Measurements from ENCODE around the gene PDE2A. TPM values are rescaled to one million over a fixed set of nuclear protein-coding genes. Genes with fewer than 3 reads are reported as not detected.

PDE2A gene
- total RNA-seq, 2 donors from 2014 or later = 40.9 to 41.6 TPM

DNA sequence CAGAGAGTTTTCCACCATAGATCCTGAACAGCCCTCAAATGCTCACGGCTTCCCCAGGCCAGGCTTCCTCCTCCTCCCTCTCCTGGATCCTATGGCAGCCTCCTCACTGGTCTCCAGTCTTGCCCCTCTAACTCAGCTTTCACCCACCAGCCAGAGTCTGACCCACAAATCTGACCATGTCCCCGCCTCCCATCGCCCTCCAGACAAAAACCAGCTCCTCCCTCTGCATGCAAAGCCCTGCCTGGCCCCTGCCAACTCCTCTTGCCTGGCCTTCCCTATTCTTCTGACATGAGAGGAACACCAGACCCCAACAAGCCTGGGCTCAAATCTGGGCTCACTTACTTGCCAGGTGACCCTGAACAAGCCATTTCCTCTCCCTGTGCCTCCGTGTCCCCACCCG, 32.4 kb upstream of the PDE2A start:
- intact Hi-C loops (cut with DNase I) = no loop called here
- DNase-seq (no peak), ATAC-seq (no peak)

DNA sequence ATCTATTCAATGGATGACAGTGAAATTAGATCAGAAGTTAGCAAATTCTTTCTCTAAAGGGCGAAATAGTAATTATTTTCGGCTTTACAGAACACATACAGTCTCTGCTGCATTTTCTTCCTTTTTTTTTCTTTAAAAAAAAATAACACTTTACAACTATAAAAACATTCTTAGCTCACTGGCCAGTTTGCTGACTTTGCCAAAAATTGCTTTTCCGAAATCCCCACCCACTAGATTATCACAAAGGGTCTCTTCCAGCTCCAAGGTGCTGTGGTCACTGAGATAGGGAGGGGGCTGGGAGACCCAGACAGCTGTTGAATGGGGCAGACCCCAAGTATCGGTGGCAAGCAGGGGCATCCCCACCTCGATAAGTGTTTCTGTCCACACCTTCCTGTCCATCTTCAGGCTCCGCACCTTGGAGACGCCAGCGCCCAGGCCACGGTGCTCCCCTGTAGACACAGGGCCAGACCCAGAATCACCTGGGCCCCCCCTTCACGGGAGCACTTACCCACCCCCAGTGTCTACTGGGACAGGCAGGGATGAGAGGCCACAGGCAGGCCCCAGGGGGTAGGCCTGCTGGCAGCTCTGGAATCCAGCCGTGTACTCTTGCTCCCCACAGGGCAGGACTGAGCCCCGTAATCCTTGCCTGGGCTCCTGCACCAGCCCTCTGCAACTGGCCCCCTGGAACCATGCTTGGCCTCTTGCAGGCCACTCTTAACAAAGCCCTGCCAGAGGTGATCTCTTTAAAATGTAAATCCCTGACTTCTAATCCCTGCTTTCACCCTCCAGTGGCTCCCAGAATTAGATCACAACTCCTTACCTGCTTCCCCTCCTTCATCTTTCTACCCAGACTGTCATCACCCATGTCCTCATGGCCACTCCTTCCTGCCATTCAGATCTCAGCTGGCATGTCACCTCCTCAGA, 31.5 kb upstream of the PDE2A start:
- DNase-seq = no peak
- intact Hi-C loops (cut with DNase I) = no loop called here
- ATAC-seq = no peak

DNA sequence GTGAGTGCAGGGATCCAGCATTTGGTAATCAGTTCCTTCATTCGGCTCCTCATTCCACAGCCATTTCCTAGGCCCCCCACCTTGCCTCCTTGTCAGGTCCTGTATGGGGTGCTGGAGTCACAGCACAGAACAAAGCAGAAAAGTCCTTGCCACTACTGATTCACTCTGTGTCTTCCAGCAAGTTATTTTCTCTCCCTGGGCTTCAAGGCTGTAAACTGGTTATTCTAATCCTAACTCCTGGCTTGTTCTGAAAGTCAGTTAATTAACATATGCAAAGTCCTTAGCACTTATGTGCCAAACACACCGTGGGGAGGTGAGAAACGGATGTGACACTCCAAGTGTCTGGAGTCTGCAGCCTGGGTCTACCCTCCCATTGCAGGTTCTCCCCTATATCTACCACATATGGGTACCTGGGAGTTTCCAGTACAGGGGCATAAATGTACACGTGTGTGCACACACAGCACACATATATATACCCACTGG, 30.6 kb upstream of the PDE2A start:
- ATAC-seq = no peak
- intact Hi-C loops (cut with DNase I) = no loop called here
- no peak for DNase-seq

DNA sequence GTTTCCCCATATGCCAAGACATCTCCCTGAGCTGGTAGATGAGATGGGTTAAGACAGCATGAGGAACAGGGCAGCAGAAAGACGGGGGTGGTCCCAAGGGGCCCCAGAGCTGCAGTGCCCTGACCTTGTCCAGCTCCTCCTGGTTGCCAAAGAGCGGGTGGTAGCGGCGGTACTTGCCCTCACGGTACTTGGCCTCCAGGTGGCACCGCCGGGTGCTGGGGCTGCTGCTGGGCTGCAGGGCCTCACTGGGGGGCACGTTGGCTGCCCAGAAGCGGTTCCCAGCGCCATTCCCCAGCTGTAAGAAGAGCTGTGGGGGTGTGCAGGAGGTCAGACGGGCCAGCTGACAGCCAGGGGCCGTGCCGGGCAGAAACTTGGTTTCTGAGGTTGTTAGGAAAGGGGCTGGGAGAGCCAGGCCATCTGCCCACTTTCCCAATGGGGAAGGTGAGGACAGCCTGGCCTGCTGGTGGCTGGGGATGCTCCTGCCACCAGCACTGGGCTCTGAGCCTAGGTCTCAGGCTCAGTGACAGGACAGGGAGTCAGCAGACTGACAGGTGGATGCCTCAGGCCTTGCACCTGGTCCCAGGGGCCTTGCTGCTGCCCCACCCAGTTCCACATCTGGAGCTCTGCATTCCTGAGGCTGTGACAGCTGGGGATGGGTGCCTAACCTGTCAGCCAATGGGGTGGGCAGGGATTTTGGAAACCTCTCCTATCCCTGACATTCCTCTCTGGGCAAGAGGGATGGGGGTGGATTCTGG, 30.0 kb upstream of the PDE2A start:
- DNase-seq (no peak), ATAC-seq (peak in 1 of 2 donors; percentile 6)
- intact Hi-C loops (cut with DNase I) = no loop called here

DNA sequence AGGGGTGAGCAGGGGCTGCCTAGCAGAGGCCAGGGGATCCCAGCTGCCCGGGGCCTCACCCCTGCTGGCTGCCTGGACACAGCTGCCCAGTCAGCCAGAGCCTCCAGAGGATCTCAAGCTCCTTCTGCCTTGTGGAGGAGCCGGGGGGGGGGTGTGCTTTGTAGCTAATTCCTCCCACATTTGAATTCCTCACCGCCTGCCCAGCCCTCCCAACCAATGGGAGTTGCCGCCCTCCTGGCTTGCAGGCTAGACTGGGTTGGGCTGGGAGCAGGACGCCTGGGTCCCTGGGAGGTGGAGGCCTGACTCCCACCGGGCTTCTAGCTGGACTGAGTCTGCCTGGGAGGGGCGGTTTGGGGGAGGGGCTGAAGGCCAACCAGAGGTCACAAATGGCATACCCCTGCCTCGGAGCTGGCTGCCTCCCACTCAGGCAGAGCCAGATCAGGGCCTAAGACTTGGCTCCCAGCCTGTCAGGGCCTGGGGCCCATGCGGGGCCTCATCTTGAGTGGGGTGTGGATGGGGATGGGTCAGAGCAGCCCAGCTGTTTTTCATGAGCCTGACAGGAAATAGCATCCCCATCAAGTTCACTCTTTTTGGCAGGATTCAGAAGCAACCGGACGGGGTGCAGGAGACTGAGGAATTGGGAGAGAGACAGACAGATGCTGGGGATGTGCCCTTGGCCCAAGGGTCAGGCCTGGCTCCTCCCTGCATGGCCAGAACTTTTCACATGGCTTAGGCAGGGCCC, 29.2 kb upstream of the PDE2A start:
- DNase-seq = peak; percentile 71
- intact Hi-C loops (cut with DNase I) = no loop called here
- peak; percentile 76 to 78 for ATAC-seq

DNA sequence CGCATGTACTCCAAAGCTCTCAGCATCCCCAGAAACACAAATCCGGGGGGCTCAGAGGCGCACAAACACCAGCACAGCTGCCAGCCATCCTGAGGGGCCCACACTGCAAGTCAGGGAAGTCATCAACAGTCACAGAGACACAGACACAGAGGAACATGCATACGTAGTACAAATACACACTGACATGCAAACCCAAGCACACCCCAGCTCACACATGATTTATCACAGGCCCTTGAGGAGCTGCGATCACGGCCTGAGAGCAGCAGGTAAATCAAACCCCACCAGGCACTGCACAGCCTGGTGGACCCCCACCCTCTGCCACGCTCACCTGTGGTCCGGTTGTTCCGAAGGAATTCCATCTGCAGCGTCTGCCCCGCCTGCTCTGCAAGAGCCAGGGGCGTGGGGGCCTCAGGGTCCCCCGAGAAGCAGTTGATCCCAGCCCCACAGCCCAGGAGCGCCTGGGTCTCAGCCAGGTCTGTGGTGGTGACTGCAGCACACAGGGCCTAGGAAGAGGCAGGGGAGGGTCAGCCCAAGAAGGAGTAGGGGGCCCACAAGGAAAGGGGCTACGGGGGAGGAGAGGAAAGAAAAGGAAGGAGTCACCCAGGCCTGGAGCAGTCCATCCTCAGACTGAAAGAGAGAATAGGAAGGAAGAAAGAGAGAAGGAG, 28.5 kb upstream of the PDE2A start:
- DNase-seq (no peak), ATAC-seq (no peak)
- intact Hi-C loops (cut with DNase I) = no loop called here

DNA sequence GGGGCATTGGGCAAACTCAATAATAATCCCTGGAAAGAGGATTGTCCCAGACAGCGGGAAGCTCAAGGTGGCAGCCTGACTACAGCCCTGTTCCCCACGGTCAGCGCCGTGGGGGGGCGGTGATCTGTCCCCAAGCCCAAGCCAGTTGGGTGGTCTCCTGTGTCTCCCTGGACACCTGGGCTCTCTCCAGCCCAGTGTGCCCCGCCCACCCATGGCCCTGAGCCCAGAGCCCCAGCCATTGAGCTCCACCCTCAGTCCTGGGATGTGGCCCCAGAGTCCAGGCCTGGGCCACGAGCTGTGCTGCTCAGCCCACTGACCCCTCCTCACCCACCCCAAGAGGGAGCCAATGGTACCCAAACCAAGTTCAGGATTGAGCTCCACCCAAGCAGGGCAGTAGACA, 27.9 kb upstream of the PDE2A start:
- intact Hi-C loops (cut with DNase I) = no loop called here
- ATAC-seq (peak in 1 of 2 donors; percentile 7), DNase-seq (no peak)

DNA sequence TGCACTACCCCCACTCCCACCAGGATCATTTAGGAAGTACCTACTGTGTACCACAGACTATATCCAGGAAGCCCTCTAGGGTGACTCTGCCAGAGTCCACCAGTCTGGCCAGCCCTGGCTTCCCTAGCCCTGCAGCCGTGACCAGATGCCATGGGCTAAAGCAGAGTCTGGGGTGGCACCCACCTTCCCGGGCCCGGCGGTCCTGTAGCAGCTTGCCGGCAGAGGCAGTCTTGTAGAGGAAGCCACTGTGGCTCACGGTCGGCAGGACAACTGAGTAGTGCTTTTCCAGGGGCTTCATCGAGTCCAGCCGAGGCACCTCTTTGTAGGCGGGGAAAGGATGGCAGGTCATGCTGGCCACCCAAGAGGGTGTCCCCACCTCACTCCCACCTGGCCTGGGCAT, 27.2 kb upstream of the PDE2A start:
- ATAC-seq = no peak
- no peak for DNase-seq
- intact Hi-C loops (cut with DNase I) = no loop called here

DNA sequence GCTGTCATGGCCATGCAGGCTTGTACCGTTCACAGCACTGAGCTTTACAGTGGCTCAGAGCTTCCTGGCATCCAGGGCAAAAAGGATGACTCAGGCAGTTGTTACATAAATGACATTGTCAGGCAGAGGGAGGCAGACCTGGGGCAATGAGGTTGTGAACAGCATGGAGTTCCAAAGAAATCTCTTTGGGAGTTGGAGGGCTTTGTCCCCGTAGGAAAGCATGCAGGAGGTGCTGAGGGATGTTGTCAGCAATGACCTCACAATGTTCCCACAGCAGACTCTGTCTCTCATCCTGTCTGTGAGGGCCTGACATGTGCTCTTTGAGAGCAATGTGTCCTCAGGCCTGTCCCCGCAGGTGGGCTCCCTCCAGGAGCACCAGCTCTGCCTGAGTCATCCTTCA, 25.9 kb upstream of the PDE2A start:
- intact Hi-C loops (cut with DNase I) = no loop called here
- DNase-seq (no peak), ATAC-seq (no peak)

DNA sequence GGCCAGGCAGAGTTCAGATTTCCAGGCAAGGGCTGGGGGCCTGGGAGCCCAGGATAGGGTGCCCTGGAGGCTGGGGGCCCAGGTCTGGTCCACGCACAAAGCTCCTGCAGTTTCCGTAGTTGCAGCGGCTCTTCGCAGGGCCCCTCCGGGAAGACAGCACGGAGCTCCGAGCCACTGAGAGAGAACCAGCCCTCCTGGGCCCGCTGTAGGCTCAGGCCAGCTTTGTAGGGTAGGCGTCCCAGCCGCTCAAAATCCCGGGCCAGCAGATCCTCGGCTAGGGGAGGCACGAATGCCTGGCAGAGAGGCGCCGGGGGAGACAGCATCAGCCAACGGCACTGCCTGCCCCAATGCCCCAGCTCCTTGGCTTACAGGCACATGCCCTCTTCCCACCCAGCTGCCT, 23.6 kb upstream of the PDE2A start:
- no peak for ATAC-seq
- no peak for DNase-seq
- intact Hi-C loops (cut with DNase I) = no loop called here

DNA sequence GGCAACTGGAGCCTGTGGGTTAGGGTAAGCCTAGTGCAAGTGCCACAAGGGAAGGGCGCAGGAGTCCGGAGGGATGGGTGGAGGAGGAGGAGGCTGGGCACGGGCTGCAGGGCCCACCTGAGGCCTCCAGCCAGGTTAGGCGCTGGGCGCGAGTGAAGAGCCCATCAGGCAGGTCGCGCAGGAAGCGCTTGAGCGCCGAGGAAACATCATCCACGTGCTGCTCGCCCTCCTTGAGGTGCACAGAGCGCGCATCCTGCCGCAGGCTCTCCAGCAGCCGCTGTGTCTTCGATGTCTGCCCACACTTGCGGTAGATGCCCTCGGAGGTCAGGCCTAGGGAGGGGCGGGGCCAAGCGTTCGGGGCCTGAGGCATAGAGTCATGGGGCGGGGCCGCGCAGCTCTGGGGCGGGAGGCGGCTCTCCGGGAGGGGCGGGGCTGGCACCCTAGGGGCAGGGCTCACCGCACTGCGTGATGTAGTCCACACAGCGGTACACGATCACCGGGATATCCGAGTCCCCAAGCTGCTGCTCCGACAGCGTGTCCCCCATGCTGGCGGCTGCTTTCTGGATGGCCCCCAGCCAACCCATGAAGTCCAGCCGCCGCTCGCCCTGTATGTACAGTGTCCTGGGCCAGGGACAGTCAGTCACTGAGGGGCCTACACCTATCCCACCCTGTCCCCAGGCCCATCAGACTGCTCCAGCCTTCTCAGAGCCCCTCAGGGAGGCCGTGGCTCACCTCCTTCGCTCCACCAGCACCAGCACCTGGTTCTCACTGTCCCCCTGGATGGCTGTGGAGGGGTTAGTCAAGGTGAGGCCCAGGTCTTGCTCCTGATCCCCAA, 22.9 kb upstream of the PDE2A start:
- ATAC-seq (peak; percentile 38 to 60), DNase-seq (peak; percentile 73)
- intact Hi-C loops (cut with DNase I) = no loop called here

DNA sequence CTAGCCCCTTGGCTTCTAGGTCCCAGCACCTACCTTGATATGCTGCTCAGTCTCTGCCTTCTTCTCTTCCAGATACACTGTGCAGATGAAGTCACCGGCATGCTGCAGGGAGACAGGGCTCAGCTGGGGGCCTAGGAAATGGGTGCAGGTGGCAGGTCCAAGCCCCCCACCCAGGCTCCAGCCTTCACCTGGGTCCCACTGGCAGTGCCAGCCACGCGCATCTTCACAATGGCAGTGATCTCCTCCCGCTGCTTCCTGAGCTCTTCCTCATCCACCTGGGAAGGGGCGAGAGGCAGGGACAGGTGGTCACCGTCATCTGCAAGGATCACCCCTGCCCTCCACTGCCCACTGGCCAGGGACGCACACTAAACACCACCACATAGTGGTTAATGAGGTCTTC, 21.1 kb upstream of the PDE2A start:
- ATAC-seq (no peak), DNase-seq (no peak)
- intact Hi-C loops (cut with DNase I) = no loop called here

DNA sequence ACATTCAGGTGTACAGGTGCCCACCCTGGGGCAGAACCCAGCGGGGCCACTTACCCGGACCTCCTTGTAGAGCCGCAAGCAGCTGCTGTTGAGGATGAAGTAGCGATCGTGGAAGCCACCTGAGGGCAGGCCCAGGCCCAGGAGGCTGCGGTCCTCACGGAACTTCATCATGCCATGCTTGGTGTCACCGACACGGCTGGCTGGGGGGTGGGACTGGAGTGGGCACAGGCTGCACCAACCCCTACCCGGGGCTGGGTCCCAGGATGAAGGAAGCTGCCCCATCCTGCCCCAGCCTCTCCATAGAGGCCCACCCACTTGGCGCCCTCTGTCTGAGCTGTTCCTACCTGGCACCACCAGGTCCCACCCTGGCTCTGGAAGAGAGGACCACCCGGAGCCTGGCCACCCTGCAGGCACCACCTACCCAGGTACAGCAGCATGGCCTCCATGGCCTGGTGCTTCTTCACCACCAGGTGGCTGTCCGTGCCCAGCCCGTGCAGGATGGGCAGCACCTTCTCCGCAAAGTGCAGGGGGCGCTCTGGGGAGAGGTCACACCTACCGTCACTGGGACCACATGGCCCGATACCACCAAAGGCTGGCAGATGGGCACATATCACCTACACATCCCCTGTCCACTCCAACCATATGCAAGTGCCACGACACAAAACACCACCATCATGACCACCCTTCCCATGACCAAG, 19.2 kb upstream of the PDE2A start:
- ATAC-seq = no peak

DNA sequence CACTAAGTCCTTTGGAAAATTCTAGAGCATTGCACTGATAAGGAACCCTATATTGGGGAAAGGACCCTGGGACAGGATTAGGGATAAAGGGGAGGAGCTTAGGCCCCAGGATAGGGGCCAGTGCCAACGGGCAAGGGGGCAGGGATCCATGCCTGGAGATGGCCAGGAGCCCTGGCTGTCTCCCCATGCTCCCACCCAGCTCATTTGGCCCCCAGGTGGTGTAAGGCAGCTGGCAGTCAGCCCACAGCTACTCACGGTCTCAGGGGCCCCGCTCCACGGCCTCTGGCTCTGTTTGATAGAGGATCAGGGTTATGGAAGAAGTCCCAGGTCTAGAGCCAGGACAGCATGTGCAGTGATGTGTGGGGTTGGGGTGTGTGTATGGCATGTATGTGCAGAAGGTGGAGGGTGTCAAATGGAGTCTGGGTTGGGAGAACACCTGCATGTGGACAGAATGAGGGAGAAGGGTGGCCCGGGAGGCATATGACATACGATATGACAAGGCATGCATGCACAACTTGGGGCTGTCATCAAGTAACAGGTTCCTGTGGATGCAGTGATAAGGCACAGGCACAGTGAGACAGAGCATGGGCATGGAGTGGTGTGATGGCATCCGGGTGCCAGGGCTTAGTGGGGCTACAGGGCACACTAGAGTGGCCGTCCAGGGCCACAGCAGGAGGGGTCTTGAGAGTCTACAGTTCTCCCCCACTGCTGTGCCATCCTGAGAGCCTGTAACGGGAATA, 18.4 kb upstream of the PDE2A start:
- peak in 1 of 2 donors; percentile 57 for ATAC-seq
- no peak for DNase-seq
- intact Hi-C loops (cut with DNase I) = no loop called here

More for the DNA sequence above, 19.2 kb upstream of the PDE2A start:
- intact Hi-C loops (cut with DNase I) = no loop called here
- no peak for DNase-seq

DNA sequence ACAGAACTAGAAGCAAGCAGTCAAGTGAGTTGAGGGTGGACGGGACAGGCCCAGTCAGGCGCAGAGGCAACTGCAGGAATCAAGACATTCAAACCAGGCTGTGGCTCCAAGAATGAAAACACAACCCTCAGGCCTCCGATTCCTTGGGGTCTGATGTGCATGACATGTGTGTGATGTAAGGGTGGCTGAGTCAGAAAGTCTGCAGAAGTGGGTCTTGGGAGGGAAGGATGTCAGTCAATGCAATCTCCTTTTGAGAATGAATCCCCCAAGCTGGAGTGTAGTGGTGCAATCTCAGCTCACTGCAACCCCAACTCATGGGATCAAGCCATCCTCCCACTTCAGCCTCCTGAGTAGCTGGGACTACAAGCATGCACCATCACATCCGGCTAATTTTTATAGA, 15.9 kb upstream of the PDE2A start:
- intact Hi-C loops (cut with DNase I) = no loop called here
- ATAC-seq = no peak
- DNase-seq = no peak

DNA sequence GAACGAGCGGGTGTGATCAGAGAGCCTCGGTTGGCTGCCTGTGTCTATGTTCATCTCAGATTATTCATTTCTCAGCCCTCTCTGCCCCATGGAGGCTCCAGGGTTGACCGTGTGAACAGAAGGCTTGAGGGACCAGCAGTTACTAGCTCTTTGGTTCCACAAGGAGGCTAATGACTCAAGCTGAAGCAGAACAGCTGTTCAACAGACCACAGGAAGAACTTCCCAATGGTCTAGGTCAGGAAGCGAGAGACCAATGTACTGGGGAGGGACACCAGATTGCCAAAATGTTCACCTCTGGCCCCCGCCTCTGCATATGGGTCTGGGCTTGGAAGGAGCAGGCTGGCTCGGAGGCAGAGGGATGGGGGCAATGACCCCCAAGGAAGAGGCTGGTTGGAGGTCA, 14.7 kb upstream of the PDE2A start:
- ATAC-seq (no peak), DNase-seq (no peak)
- intact Hi-C loops (cut with DNase I) = loop anchor here in 1 of 2 donors (10.0 kb wide), 1 partner anchor 214 kb away; no protein-coding TSS in a partner anchor

DNA sequence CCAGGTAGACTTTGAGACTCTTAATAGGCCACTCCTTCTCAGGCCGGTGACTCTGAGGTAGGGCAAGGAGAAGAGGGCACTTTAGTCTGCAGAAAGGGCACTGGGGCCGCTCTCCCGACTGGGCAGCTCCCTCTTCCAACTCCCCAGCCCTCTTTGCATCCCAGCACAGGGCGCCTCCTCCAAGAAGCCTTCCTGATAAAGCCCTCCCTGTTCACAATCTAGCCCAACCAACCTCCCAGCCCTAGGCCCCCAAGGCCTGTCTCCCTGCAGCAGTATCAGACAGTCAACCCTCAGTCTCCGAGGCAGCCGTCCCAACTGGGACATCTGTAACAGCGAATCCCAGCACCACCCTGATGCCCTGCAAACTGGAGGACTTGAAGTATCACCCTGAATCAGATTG, 14.3 kb upstream of the PDE2A start:
- DNase-seq = no peak
- intact Hi-C loops (cut with DNase I) = loop anchor here in 1 of 2 donors (10.0 kb wide), 1 partner anchor 214 kb away; no protein-coding TSS in a partner anchor
- no peak for ATAC-seq
